Activated T-cell treated with anti-CD3 and anti-CD28 coated beads, Interleukin-2, amount 50 U/mL, for 72 hours (primary cell): ENCODE data around the gene CAPN5. TPM values are rescaled to one million over a fixed set of nuclear protein-coding genes. Genes with fewer than 3 reads are reported as not detected.

Source experiments
- ATAC-seq, 2 donors: fragments of 150-1000 bp; cut with Tn5 transposase; replicated peaks in 1 of 2; 2 replicates each; pipeline ENCODE4 v1.10.0; 2021; ENCODE audit warnings: moderate library complexity in 2 of 2, mild to moderate bottlenecking in 1 of 2
- DNase-seq, 2 donors: peaks; one replicate each; pipeline ENCODE4 v3.0.0; 2021 to 2022; ENCODE audit warnings: mixed read lengths in 1 of 2
- H3K27ac Mint-ChIP-seq: one replicate; pipeline ENCODE4 v1.8.0; 2022; ENCODE audit warnings: mild to moderate bottlenecking, moderate library complexity, mixed read lengths
- H3K27me3 Mint-ChIP-seq: one replicate; pipeline ENCODE4 v1.8.0; 2022; ENCODE audit warnings: low read depth, mixed read lengths
- H3K36me3 Mint-ChIP-seq, 2 donors: one replicate each; pipeline ENCODE4 v1.8.0; 2022; ENCODE audit warnings: mixed read lengths in 2 of 2, mild to moderate bottlenecking in 1 of 2; ENCODE audit not compliant: insufficient read depth in 2 of 2
- H3K4me1 Mint-ChIP-seq: one replicate; pipeline ENCODE4 v1.8.0; 2022; ENCODE audit warnings: low read depth, mixed read lengths
- H3K4me3 Mint-ChIP-seq, 2 donors: one replicate each; pipeline ENCODE4 v1.8.0; 2022; ENCODE audit warnings: mild to moderate bottlenecking in 2 of 2, mixed read lengths in 2 of 2, moderate library complexity in 2 of 2
- H3K9me3 Mint-ChIP-seq, 2 donors: one replicate each; pipeline ENCODE4 v1.8.0; 2022; ENCODE audit warnings: mixed read lengths in 2 of 2
- total RNA-seq, 2 donors: library from RNA; stranded (reverse); gene quantifications; one replicate each; pipeline ENCODE4 v1.2.3, GENCODE V29; 2022

Gene CAPN5
- total RNA-seq, 2 donors from 2014 or later, result 1.0 to 1.1 TPM

GRCh38 chr11:77084581-77085191 lies 17.9 kb downstream of the CAPN5 start:
- H3K9me3 Mint-ChIP-seq, result peaks cover 0 to 2% of the 10 kb centered on the region in 2 donors
- no peaks in the 10 kb centered on the region for H3K27me3 Mint-ChIP-seq
- H3K27ac Mint-ChIP-seq, result no peak overlapping the region
- no peaks in the 10 kb centered on the region for H3K36me3 Mint-ChIP-seq
- DNase-seq (no peak), ATAC-seq (no peak)
- peaks cover 15% of the 10 kb centered on the region for H3K4me1 Mint-ChIP-seq
- no peak overlapping the region for H3K4me3 Mint-ChIP-seq

DNA sequence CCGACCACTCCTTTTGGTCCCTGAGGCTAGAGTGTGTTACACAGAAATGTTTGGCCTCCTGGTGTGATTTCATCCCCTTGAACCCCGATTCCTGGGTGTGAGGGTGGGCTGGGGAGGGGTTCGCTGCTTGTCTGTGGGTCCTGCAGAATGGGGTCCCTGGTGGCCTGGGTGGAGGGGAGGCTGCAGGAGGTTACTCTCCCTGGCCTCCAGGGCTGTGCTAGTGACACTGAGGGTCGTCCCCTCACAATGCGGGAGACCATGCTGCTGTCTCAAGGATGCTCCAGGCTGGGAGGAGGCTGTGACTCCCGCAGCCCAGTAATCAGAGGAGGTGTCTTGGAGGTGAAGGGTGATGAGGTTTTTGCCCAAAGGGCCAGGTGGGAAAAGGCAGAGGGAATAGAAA lies 18.9 kb downstream of the CAPN5 start:
- Mint-ChIP-seq H3K27ac (no peak overlapping the region), H3K9me3 (no peaks in the 10 kb centered on the region), H3K4me3 (no peak overlapping the region), H3K27me3 (no peaks in the 10 kb centered on the region), H3K4me1 (peaks cover 20% of the 10 kb centered on the region), H3K36me3 (no peaks in the 10 kb centered on the region)
- DNase-seq, result no peak
- ATAC-seq, result no peak

DNA sequence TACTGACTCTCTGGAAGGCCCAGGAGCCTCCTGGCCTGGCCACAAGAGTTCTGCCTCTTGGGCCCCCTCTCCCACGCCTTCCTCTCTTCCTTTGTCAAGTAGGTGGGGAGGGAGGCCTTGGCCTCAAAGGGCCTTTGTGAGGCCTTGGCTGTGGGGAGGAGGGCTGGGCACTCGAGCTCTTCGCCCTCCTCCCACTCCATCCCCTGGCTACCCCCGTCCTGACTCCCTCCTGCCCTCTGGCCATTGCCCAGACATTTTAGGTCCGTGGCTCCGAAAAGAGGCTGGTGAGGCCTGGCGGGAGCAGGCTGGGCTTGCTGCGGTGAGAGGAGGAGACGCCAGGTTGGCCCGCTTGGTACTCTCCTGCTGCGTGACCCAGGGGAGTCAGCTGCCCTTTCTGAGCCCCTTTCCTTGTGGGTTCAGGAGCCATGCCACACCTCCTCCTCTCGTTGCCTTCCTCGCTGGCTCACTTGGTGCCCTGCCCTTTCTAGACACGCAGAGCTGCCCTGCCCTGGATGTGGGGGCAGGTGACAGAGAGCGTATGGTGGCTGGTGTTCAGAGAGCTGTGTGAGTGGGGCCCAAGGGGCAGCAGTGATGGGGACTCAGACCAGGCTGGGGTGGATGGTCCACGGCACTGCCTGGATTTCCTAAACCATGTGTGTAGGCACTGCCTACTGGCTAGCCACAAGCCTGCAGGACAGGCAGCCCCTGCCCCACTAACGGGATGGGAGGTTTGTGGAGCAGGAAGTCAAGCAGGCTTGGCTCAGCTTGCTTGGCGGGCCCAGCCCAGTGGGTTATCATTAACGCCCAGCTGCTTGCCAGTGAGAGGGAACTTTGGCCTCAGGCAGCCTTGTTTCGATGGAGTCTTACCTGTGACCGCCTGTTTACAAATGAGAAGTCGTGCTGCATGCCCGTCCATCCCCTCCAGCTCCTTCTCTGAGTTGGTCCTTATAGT lies 20.0 kb downstream of the CAPN5 start:
- peaks cover 26% of the 10 kb centered on the region for H3K4me1 Mint-ChIP-seq
- H3K27me3 Mint-ChIP-seq, result no peaks in the 10 kb centered on the region
- no peak overlapping the region for H3K4me3 Mint-ChIP-seq
- DNase-seq (no peak), ATAC-seq (no peak)
- no peak overlapping the region for H3K27ac Mint-ChIP-seq
- H3K36me3 Mint-ChIP-seq, result no peaks in the 10 kb centered on the region
- no peaks in the 10 kb centered on the region for H3K9me3 Mint-ChIP-seq

DNA sequence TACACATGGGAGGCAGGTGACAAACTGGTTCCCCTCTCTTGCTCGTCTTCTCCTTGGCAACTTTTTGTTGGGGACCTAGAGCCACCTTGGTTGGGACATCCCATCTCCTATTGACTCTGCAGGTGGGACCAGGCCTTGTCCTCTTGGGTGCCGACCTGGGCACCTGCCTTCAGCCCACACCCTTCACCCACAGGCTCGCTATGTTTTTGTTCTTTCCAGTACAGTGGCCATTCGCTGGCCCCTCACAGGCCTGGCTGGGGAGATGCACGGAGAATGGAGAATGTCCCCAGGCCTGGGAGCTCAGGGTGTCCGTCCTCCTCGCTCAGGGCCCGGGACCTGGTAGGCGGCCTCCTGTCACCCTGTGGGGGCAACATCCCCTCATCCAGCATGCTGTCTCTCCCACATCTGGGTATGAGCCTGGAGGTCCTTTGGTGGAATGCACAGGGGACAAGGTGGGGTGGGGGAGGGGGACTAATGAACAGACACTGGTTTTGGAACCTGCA lies 21.0 kb downstream of the CAPN5 start:
- H3K4me3 Mint-ChIP-seq, result no peak overlapping the region
- ATAC-seq, result no peak
- H3K27ac Mint-ChIP-seq, result no peak overlapping the region

DNA sequence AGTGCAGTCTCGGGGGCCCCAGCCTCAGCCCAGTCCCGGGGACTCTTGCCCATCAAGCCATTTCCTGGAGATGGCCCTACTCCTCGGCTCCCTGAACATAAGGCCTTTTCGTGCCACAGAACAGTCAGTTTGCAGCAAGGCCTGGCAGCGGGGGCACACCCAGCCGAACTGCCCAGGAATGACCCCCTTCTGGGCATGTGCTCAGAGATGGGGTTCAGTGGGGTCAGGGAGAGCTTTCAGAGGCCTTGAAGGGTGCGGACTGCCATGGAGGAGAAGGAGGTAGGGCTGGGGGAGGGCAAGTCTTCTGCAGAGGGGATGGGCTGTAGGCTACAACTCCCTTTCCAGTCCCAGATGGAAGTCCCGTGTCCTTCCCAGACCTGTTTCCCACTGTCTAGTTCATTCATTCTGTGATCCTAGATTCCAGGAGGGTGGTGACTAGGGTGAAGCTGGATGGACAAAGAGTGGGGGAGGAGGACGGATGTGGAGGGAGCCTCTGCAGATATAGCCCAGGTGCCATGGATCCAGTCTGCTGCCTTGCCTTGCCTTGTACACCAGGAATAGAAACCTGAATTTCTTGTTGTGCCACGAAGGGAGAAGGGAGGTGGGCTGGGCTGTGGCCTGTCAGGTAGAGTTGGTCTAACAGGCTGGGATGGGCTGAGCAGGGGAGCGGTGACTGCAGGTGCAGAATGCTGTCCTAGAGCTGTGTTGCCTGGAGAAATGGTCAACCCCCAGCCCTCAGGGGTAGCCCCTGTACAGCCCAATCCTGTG lies 21.6 kb downstream of the CAPN5 start:
- Mint-ChIP-seq H3K36me3 (no peaks in the 10 kb centered on the region), H3K27me3 (no peaks in the 10 kb centered on the region), H3K9me3 (no peaks in the 10 kb centered on the region), H3K4me3 (no peak overlapping the region), H3K27ac (no peak overlapping the region), H3K4me1 (peaks cover 11% of the 10 kb centered on the region)
- ATAC-seq (no peak), DNase-seq (no peak)

More for the DNA sequence above, 21.0 kb downstream of the CAPN5 start:
- H3K27me3 Mint-ChIP-seq, result no peaks in the 10 kb centered on the region
- H3K9me3 Mint-ChIP-seq, result no peaks in the 10 kb centered on the region
- H3K4me1 Mint-ChIP-seq, result peaks cover 16% of the 10 kb centered on the region
- H3K36me3 Mint-ChIP-seq, result no peaks in the 10 kb centered on the region
- no peak for DNase-seq

DNA sequence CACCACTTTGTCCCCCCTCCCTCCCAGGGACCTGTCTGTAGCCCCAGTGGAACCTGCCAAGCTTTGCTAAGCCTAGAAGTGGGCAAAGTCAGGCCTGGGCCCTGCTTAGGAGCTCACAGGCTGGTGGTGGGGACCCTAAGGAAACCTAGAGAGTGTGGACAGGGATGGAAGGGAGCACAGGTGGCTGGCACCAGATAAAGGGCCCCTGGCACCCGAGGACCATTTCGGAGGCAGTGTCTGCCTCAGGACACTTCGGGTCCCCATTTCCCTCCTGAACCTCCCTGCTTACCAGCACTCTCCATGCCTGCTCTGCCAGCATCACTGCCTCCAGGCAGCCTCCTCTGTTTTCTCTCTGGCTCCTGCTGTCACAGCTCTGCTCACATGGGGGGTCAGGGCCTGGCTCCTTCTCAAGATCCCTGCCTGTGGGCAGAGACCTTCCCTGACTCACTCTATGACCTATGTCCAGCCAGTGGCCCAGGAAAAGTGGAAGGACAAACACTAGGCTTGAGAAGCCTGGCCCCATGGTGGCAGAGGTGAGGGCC lies 22.3 kb downstream of the CAPN5 start:
- DNase-seq (no peak), ATAC-seq (no peak)
- no peaks in the 10 kb centered on the region for H3K36me3 Mint-ChIP-seq
- H3K27me3 Mint-ChIP-seq, result no peaks in the 10 kb centered on the region
- no peaks in the 10 kb centered on the region for H3K9me3 Mint-ChIP-seq
- H3K4me1 Mint-ChIP-seq, result peaks cover 11% of the 10 kb centered on the region
- no peak overlapping the region for H3K27ac Mint-ChIP-seq
- no peak overlapping the region for H3K4me3 Mint-ChIP-seq

- Mint-ChIP-seq H3K27ac (no peak overlapping the region), H3K27me3 (no peaks in the 10 kb centered on the region), H3K36me3 (no peaks in the 10 kb centered on the region), H3K9me3 (no peaks in the 10 kb centered on the region), H3K4me1 (peaks cover 11% of the 10 kb centered on the region), H3K4me3 (no peak overlapping the region)
- ATAC-seq, result no peak
- DNase-seq, result no peak
Measured at GRCh38 chr11:77090046-77090372, 23.2 kb downstream of the CAPN5 start.

- Mint-ChIP-seq H3K27ac (no peak overlapping the region), H3K36me3 (no peaks in the 10 kb centered on the region), H3K27me3 (no peaks in the 10 kb centered on the region), H3K4me1 (peaks cover 11% of the 10 kb centered on the region), H3K9me3 (no peaks in the 10 kb centered on the region), H3K4me3 (no peak overlapping the region)
- ATAC-seq, result peak in 1 of 2 donors; percentile 15
- no peak for DNase-seq
Measured at GRCh38 chr11:77090373-77091111, 23.8 kb downstream of the CAPN5 start.

GRCh38 chr11:77091146-77091940 lies 24.6 kb downstream of the CAPN5 start:
- Mint-ChIP-seq H3K27ac (no peak overlapping the region), H3K4me3 (no peak overlapping the region), H3K36me3 (no peaks in the 10 kb centered on the region), H3K9me3 (no peaks in the 10 kb centered on the region), H3K27me3 (no peaks in the 10 kb centered on the region), H3K4me1 (peaks cover 11% of the 10 kb centered on the region)
- peak; percentile 79 to 80 for DNase-seq
- peak; percentile 89 to 92 for ATAC-seq

DNA sequence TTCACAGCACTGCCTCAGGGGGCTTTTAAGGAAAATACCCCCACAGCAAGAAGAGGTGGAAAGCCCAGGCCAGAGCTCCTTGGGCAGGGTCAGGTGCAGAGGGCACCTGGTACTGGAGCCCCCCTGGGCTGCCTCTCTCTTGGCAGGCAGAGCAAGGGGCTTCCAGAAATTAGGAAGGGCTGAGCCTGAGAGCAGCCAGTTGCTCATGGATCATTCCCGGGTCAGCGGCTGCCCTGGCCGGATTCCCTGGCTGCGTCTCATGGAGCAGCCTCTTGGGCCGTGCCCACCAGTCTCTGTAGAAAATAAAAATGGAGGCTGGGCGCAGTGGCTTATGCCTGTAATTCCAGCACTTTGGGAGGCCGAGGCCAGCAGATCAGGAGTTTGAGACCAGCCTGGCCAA lies 25.6 kb downstream of the CAPN5 start:
- ATAC-seq, result no peak
- no peaks in the 10 kb centered on the region for H3K27me3 Mint-ChIP-seq
- peaks cover 11% of the 10 kb centered on the region for H3K4me1 Mint-ChIP-seq

GRCh38 chr11:77093056-77093891 lies 26.5 kb downstream of the CAPN5 start:
- H3K27me3 Mint-ChIP-seq, result no peaks in the 10 kb centered on the region
- H3K4me1 Mint-ChIP-seq, result peaks cover 11% of the 10 kb centered on the region
- H3K27ac Mint-ChIP-seq, result no peak overlapping the region
- ATAC-seq, result no peak
- no peaks in the 10 kb centered on the region for H3K9me3 Mint-ChIP-seq
- no peak for DNase-seq
- no peak overlapping the region for H3K4me3 Mint-ChIP-seq
- H3K36me3 Mint-ChIP-seq, result peaks cover 0 to 2% of the 10 kb centered on the region in 2 donors

More for the DNA sequence above, 25.6 kb downstream of the CAPN5 start:
- DNase-seq, result no peak
- Mint-ChIP-seq H3K27ac (no peak overlapping the region), H3K9me3 (no peaks in the 10 kb centered on the region), H3K4me3 (no peak overlapping the region), H3K36me3 (peaks cover 0 to 2% of the 10 kb centered on the region in 2 donors)
